Chondrocyte (in vitro differentiated cells): ENCODE measurements around the gene BMP5. TPM values are rescaled to one million over a fixed set of nuclear protein-coding genes. Genes with fewer than 3 reads are reported as not detected.

Source experiments
- DNase-seq: peaks from one replicate; pipeline ENCODE4 v3.0.0; 2021; ENCODE audit warnings: mixed read lengths, low spot score
- H3K27ac Mint-ChIP-seq: one replicate; pipeline ENCODE4 v1.8.0; 2021; ENCODE audit warnings: mild to moderate bottlenecking, moderate library complexity, mixed read lengths; ENCODE audit not compliant: unreplicated experiment
- H3K27me3 Mint-ChIP-seq: 2 replicates; pipeline ENCODE4 v1.8.0; 2021; ENCODE audit warnings: low read depth, mixed read lengths
- H3K36me3 Mint-ChIP-seq: 2 replicates; pipeline ENCODE4 v1.8.0; 2021; ENCODE audit warnings: low read depth, mixed read lengths
- H3K4me1 Mint-ChIP-seq: 2 replicates; pipeline ENCODE4 v1.8.0; 2021; ENCODE audit warnings: low read depth, mild to moderate bottlenecking, mixed read lengths
- H3K4me3 Mint-ChIP-seq: one replicate; pipeline ENCODE4 v1.8.0; 2021; ENCODE audit warnings: mild to moderate bottlenecking, moderate library complexity, mixed read lengths; ENCODE audit not compliant: unreplicated experiment
- H3K9me3 Mint-ChIP-seq: 2 replicates; pipeline ENCODE4 v1.8.0; 2021; ENCODE audit warnings: low read depth, mixed read lengths
- CTCF ChIP-seq: fragments of 200-600 bp; sonication (generic); IDR thresholded peaks from 2 replicates; pipeline ENCODE4 v1.5.0; 2021; ENCODE audit warnings: antibody characterized with exemption, mild to moderate bottlenecking, moderate library complexity
- total RNA-seq: library from RNA; stranded (reverse); gene quantifications from 3 replicates; pipeline ENCODE4 v1.2.1, GENCODE V29; 2021

Gene BMP5
- total RNA-seq, 1 donor from 2014 or later: not detected

DNA sequence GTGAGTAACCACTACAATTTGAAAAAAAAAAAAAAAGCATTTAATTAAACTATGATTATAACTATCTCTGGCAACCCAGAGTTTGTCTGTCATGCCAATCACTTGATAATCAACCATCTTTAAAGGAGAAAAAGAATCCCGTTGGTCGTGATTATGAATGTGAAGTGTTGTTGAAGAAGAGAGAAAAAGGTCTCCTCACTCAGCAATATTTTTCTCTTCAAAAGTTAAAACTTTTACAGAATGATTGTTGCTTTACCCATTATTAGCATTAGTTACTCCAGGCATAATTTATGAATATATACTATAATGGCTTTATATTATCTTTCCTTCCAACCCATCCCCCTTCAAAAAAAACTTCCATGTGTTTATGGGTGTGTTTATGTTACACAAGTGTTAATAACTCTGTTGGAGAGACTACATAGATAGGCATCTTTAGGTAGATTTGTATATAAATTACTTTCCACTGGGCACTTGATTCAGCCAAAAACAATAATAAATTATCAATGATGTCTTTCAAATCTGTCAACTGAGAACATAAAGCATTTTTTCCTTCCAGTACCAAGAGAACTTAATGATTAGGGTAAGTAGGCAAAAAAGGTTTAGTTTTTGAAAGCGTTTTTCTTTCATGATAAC is 5.1 kb downstream of the BMP5 start:
- Mint-ChIP-seq H3K27me3 (no peaks in the 10 kb centered on the region), H3K4me3 (no peak overlapping the region), H3K9me3 (no peaks in the 10 kb centered on the region), H3K4me1 (peaks cover 4% of the 10 kb centered on the region), H3K27ac (no peak overlapping the region), H3K36me3 (no peaks in the 10 kb centered on the region)
- TF ChIP-seq CTCF: no peak
- no peak for DNase-seq

DNA sequence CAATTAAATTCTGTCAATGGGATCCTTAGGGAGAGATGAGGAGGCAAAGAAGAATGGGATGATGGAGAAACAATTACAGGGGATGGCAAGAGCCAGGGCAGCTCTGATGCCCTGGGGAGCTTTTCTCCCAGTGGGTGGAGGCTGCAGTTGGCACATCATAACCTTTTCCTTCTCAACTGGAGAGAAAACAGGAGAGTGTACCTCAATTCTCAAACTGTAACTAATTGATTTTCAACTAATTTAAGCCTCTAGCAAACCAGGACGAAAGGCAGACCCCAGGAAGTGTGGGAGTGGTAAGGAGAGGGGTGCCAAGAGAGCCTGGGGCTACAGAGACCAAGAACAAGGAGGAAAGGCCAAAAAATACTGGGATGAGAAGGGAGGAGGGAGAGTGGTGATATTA is 5.7 kb downstream of the BMP5 start:
- no peaks in the 10 kb centered on the region for H3K27me3 Mint-ChIP-seq
- H3K9me3 Mint-ChIP-seq: no peaks in the 10 kb centered on the region
- H3K4me1 Mint-ChIP-seq: peaks cover 3% of the 10 kb centered on the region
- H3K36me3 Mint-ChIP-seq: no peaks in the 10 kb centered on the region
- no peak for TF ChIP-seq CTCF
- H3K27ac Mint-ChIP-seq: no peak overlapping the region
- no peak overlapping the region for H3K4me3 Mint-ChIP-seq
- no peak for DNase-seq

GRCh38 chr6:55868771-55869479 is 6.5 kb downstream of the BMP5 start:
- no peaks in the 10 kb centered on the region for H3K27me3 Mint-ChIP-seq
- H3K4me1 Mint-ChIP-seq: peaks cover 3% of the 10 kb centered on the region
- no peak for TF ChIP-seq CTCF
- H3K27ac Mint-ChIP-seq: no peak overlapping the region
- H3K9me3 Mint-ChIP-seq: no peaks in the 10 kb centered on the region
- H3K4me3 Mint-ChIP-seq: no peak overlapping the region
- no peaks in the 10 kb centered on the region for H3K36me3 Mint-ChIP-seq
- DNase-seq: no peak

GRCh38 chr6:55868176-55868575 is 7.2 kb downstream of the BMP5 start:
- no peak for TF ChIP-seq CTCF
- no peak overlapping the region for H3K27ac Mint-ChIP-seq
- peaks cover 3% of the 10 kb centered on the region for H3K4me1 Mint-ChIP-seq
- no peak overlapping the region for H3K4me3 Mint-ChIP-seq
- H3K27me3 Mint-ChIP-seq: no peaks in the 10 kb centered on the region
- no peaks in the 10 kb centered on the region for H3K36me3 Mint-ChIP-seq
- H3K9me3 Mint-ChIP-seq: no peaks in the 10 kb centered on the region
- DNase-seq: no peak

DNA sequence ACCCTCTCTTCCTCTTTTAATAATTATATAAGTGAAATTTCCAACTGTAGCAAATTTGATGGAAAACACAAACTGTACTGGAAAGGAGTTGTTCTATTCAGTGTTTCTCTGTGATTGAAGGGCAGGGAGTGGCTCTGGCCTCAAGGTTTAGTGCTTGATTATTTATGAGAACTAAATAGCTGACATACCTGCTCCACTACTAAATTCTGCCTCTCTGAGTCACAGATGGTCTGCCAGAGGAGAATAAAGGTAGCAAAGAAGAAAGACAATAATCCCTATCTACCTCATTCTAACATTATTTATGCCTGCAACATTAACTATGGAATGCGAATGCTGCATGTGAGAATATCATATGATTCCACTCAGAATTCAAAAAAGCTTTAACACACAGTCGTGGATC is 9.3 kb downstream of the BMP5 start:
- no peak overlapping the region for H3K27ac Mint-ChIP-seq
- no peak for DNase-seq
- TF ChIP-seq CTCF: no peak
- H3K4me1 Mint-ChIP-seq: peaks cover 3% of the 10 kb centered on the region
- H3K4me3 Mint-ChIP-seq: no peak overlapping the region
- no peaks in the 10 kb centered on the region for H3K9me3 Mint-ChIP-seq
- no peaks in the 10 kb centered on the region for H3K27me3 Mint-ChIP-seq
- H3K36me3 Mint-ChIP-seq: no peaks in the 10 kb centered on the region
